Astrocyte of the cerebellum (primary cell): Measurements from ENCODE around the gene MOK.

Source experiments
- DNase-seq: peaks from one replicate; pipeline ENCODE4 v3.0.0-alpha.2; 2011; ENCODE audit warnings: low read depth
- H3K4me3 ChIP-seq: 2 replicates; pipeline ENCODE4 v1.5.1; 2011; ENCODE audit warnings: mild to moderate bottlenecking, low read depth, low read length, moderate library complexity
- CTCF ChIP-seq: IDR thresholded peaks from 2 replicates; pipeline ENCODE4 v1.5.1; 2012; ENCODE audit warnings: low read length, low read depth, moderate library complexity, mild to moderate bottlenecking; ENCODE audit errors: missing control alignments
- in situ Hi-C: cut with HindIII; loops from 2 replicates; pipeline ENCODE4 v1.10.0; 2017; ENCODE audit warnings: low sequenced_read_pairs

Gene MOK

DNA sequence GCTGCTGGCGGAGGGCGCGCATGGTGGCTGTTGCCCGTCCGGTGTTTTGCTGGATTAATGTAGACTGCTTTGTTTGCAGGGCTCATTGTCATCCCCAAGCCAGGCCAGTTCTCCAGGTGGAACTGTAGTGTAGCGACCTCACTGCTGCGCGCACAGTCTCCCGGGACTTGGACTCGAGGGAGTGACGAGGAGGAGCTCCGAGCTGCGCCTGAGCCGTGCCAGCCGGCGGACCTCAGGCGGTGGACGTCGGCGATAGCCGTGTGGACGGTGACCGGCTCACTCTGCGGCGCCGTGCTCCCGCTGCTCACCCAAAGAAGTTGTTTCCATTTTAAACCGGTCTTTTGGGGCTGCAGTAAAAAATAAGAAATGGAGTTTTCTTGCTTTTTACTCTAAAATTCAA, 82.2 kb downstream of the MOK start:
- DNase-seq, result no peak
- in situ Hi-C loops, result no loop called here
- no peak overlapping the region for H3K4me3 ChIP-seq
- TF ChIP-seq CTCF, result no peak

DNA sequence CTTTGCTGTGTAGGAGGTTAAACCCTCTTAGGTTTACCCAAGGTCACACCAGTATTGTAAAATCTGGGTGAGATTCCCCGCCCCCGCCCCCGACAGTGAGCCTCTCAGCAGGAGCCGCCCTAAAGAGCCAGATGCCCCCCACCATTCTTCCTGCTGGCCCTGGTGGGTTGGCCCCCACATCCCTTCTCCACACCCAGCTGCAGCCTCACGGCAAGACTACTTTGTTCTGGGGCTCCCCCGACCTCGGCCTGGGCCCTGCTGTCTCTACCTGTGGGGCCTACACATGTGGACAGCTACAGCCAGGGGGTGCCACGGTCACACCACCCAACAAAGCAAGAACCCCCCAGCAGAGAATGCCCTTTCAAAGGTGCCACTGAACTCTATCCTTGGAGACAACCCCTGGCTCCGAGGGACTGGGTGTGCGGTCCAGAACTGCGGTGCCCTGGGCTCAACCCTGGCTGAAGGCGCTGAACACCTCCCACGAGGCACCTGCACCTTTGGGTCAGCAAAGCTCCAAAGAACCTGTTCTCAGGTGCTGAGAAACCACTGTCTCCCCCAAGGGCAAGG, 82.9 kb downstream of the MOK start:
- no peak for DNase-seq
- H3K4me3 ChIP-seq, result no peak overlapping the region
- no peak for TF ChIP-seq CTCF
- in situ Hi-C loops, result no loop called here

DNA sequence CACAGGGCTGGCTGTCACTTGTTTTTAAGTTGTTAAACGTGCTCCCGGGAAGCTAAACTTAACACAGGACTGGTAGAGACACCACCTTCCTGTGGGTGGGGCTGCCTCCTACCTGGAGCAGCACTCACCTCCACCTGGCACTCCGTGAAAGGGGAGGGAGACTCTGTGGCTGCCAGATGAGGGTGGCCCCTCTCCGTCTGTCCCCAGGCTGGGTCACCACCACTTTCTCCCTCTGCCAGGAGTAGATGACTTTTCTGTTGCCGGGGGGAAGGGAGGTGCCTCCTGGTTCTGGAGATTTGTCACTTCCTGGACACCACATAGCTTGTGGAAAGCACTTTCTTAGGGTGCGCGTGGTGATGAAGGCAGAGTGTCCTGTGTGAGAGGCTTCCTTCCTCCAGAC, 83.9 kb downstream of the MOK start:
- no peak for DNase-seq
- no peak overlapping the region for H3K4me3 ChIP-seq
- in situ Hi-C loops, result no loop called here
- TF ChIP-seq CTCF, result no peak

DNA sequence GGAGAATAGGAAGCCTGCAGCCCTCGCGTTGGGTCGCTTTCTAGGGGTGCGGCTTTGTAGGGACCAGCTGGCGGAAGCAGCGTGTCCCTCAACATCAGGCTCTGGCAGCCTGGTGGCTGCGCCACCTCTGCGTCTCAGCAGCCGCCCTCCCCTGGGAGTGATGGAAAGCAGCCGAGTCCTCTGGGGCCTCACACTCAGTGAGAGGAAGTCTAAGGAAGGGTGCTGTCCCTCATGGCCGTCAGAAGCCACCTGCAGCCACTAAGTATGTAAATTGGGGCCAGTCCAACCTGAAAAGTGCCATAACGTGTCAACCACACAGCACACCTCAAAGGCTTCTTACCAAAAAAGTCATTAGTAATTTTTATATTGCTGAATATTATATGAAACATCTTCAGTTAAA, 84.9 kb downstream of the MOK start:
- DNase-seq, result no peak
- in situ Hi-C loops, result no loop called here
- TF ChIP-seq CTCF, result no peak
- H3K4me3 ChIP-seq, result no peak overlapping the region

DNA sequence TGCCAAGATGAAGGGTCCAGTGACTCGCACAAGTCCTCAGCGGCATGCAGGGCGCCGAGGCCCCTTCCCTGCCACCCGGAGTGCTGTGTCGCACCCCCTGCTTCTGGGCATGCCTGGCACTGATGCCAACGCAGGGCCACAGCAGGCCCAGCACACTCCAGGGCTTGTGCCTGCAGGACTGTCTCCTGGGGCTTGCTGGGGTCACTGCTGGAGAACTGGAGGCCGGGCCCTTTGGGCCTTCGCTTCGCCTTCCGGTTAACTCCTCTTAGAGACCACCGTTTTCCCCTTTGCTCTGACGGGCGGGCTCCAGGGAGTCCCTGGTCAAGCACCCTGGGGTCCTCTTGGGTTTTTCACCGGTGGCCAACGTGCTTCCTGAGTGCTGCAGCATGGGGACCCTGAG, 85.6 kb downstream of the MOK start:
- no peak overlapping the region for H3K4me3 ChIP-seq
- TF ChIP-seq CTCF, result no peak
- DNase-seq, result no peak
- in situ Hi-C loops, result no loop called here

DNA sequence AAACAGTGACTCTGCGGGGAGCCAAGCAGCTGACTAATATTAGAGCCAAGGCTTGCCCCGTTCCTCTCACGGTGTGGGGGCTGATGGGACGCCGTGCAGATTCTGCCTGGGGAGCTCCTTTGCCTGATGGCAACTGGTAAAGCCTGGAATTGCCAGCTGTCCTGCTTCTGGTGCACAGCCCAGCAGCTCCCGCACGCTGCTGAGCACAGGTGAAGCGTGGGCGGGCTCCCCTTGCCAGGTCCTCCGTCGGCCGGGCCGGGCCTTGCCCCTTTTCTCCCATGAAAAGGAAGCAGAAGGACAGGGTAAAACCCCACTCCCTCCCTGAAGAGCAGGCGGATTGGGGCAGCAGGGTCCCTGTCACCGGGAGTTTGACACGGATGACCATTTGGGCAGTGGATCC, 86.3 kb downstream of the MOK start:
- DNase-seq, result no peak
- in situ Hi-C loops, result no loop called here
- TF ChIP-seq CTCF, result no peak
- H3K4me3 ChIP-seq, result no peak overlapping the region

- no peak overlapping the region for H3K4me3 ChIP-seq
- in situ Hi-C loops, result no loop called here
- no peak for TF ChIP-seq CTCF
- DNase-seq, result no peak
Measured at GRCh38 chr14:102217987-102218421, 87.0 kb downstream of the MOK start.
